Keratinocyte (primary cell): ENCODE data around the gene ANXA4. TPM values are rescaled to one million over a fixed set of nuclear protein-coding genes. Genes with fewer than 3 reads are reported as not detected.
A peak's percentile ranks its signal among the peaks of the same experiment; 100 is the strongest.

Experiments
- DNase-seq: peaks from one replicate; pipeline ENCODE4 v3.0.0-alpha.2; 2011; ENCODE audit warnings: low read depth, missing footprints, low spot score
- FAIRE-seq: peaks from 2 replicates; lab custom pipeline; 2011; peaks lifted over from hg19 to GRCh38; lab: Jason Lieb, UNC
- H2AFZ ChIP-seq: 2 replicates; pipeline ENCODE4 v1.6.0; 2012; ENCODE audit warnings: low read length, control low read depth, inconsistent platforms; ENCODE audit not compliant: control insufficient read depth
- H3K27ac ChIP-seq: 2 replicates; pipeline ENCODE4 v1.5.1; 2011; ENCODE audit warnings: low read length; ENCODE audit not compliant: control insufficient read depth, insufficient read depth
- H3K27me3 ChIP-seq: 3 replicates; pipeline ENCODE4 v1.6.0; 2011; ENCODE audit warnings: low read length; ENCODE audit not compliant: control insufficient read depth, insufficient read depth; ENCODE audit errors: extremely low read depth
- H3K36me3 ChIP-seq, 2 experiments: 2 replicates in 1 of 2; 3 replicates in 1 of 2; pipeline ENCODE4 v1.5.1; 2011; ENCODE audit warnings: low read length in 2 of 2, mild to moderate bottlenecking in 1 of 2; ENCODE audit not compliant: control insufficient read depth in 2 of 2, insufficient read depth in 2 of 2; ENCODE audit errors: extremely low read depth in 1 of 2
- H3K4me1 ChIP-seq: 3 replicates; pipeline ENCODE4 v1.5.1; 2011; ENCODE audit warnings: low read length; ENCODE audit not compliant: control insufficient read depth, insufficient read depth; ENCODE audit errors: extremely low read depth
- H3K4me2 ChIP-seq: 3 replicates; pipeline ENCODE4 v1.6.0; 2011; ENCODE audit warnings: low read depth, low read length; ENCODE audit not compliant: control insufficient read depth, insufficient read depth; ENCODE audit errors: extremely low read depth
- H3K4me3 ChIP-seq, 3 experiments: fragments of 200-600 bp in 1 of 3; sonication (generic) in 1 of 3; 2 replicates in 2 of 3; 3 replicates in 1 of 3; pipeline ENCODE4 v1.5.1; 2011 to 2016; ENCODE audit warnings: low read length in 3 of 3, mild to moderate bottlenecking in 3 of 3, control low read depth in 2 of 3, inconsistent platforms in 1 of 3, low read depth in 1 of 3, mixed read lengths in 1 of 3, mixed run types in 1 of 3, moderate library complexity in 1 of 3; ENCODE audit not compliant: control insufficient read depth in 2 of 3, insufficient read depth in 2 of 3; ENCODE audit errors: extremely low read depth in 1 of 3
- H3K79me2 ChIP-seq: 2 replicates; pipeline ENCODE4 v1.6.0; 2012; ENCODE audit warnings: low read length; ENCODE audit not compliant: control insufficient read depth, insufficient read depth
- H3K9ac ChIP-seq: 3 replicates; pipeline ENCODE4 v1.6.0; 2011; ENCODE audit warnings: low read length; ENCODE audit not compliant: control insufficient read depth, insufficient read depth; ENCODE audit errors: extremely low read depth
- H3K9me1 ChIP-seq: 3 replicates; pipeline ENCODE4 v1.6.0; 2011; ENCODE audit warnings: low read length; ENCODE audit not compliant: control insufficient read depth, insufficient read depth; ENCODE audit errors: extremely low read depth
- H3K9me3 ChIP-seq: 2 replicates; pipeline ENCODE4 v1.5.1; 2012; ENCODE audit warnings: low read depth, low read length; ENCODE audit not compliant: control insufficient read depth
- H4K20me1 ChIP-seq: 3 replicates; pipeline ENCODE4 v1.6.0; 2011; ENCODE audit warnings: low read length; ENCODE audit not compliant: control insufficient read depth, insufficient read depth; ENCODE audit errors: extremely low read depth
- EZH2 ChIP-seq: IDR thresholded peaks from one replicate; pipeline ENCODE4 v1.6.1; 2012; ENCODE audit warnings: inconsistent platforms, mild to moderate bottlenecking, low read length, moderate library complexity
- dilution Hi-C: fragments of 300-500 bp; cut with MboI; formaldehyde crosslinking; loops from one replicate; pipeline ENCODE4 v1.7.0; 2020; ENCODE audit warnings: low sequenced_read_pairs; ENCODE audit not compliant: extremely low pct_ligation_motif_present
- polyA plus RNA-seq, 5 experiments: library from polyadenylated mRNA; depleted of rRNA in 3 of 5; stranded (reverse) in 3 of 5; stranded (forward) in 1 of 5; unstranded in 1 of 5; fragments of >200 nt; gene quantifications; 1 replicate in 1 of 5; 2 replicates in 3 of 5; 3 replicates in 1 of 5; pipeline versions ENCODE4 v1.2.1 to v1.2.3, GENCODE V29; 2011 to 2012; ENCODE audit warnings: missing spikeins in 2 of 5, low read depth in 1 of 5, low replicate concordance in 1 of 5
- TF ChIP-seq, protein P1 (sequence below), 3 experiments: IDR thresholded peaks in 1 of 3; conservative IDR thresholded peaks in 1 of 3; optimal IDR thresholded peaks in 1 of 3; 2 replicates in 2 of 3; 3 replicates in 1 of 3; pipeline versions ENCODE3 to v1.5.1; 2011; ENCODE audit warnings: low read length in 3 of 3, mild to moderate bottlenecking in 3 of 3, moderate library complexity in 2 of 3, control low read depth in 1 of 3, inconsistent platforms in 1 of 3; ENCODE audit not compliant: insufficient read depth in 2 of 3; ENCODE audit errors: extremely low read depth in 1 of 3

Gene ANXA4
- polyA plus RNA-seq, 1 donor (not counting 4 experiments of a cell fraction or from before 2014, with no cell fraction given) = 209 TPM

DNA sequence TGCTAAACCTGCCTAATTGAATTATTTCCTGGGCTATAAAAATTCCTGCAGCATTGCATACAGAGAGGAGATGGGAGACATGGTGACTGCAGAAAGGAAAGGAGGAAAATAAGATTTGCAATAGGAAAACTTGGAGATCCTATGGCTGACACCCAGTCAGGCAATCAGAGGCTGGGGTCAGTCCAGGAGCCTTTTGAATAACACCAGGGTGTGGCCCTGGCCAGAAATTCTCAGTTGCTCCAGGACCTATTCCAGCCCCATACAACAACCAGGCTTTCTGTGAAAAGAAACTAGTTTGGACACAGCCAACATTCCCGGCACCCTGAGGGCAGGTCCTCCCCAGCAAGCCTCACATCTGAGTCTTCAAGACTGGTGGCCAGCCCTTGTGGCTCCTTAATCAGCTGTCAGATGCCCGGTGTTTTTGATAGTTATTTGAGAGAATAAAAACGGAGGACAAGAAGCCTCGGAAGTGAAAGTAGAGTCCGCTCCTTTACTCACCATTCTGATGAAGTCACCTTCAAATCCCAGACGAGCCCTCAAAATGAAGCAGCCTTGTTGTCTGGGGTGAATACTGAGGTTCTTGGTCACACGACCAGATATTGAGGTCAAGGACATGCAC, 56.5 kb downstream of the ANXA4 start:
- dilution Hi-C loops = no loop called here
- Histone ChIP-seq H2AFZ (peak overlapping the region; percentile 28), H3K4me2 (peak overlapping the region; percentile 99), H3K9me1 (peaks cover 4% of the 10 kb centered on the region), H3K4me3 (peak overlapping the region; percentile 9 to 73 (median 62)), H4K20me1 (no peaks in the 10 kb centered on the region), H3K4me1 (peaks cover 25% of the 10 kb centered on the region), H3K9me3 (no peaks in the 10 kb centered on the region), H3K27ac (peak overlapping the region; percentile 92), H3K27me3 (no peaks in the 10 kb centered on the region), H3K36me3 (peaks cover 2 to 5% of the 10 kb centered on the region in 2 experiments), H3K79me2 (no peaks in the 10 kb centered on the region), H3K9ac (peak overlapping the region; percentile 81)
- TF ChIP-seq EZH2 = no peak
- TF ChIP-seq, protein P1, sequence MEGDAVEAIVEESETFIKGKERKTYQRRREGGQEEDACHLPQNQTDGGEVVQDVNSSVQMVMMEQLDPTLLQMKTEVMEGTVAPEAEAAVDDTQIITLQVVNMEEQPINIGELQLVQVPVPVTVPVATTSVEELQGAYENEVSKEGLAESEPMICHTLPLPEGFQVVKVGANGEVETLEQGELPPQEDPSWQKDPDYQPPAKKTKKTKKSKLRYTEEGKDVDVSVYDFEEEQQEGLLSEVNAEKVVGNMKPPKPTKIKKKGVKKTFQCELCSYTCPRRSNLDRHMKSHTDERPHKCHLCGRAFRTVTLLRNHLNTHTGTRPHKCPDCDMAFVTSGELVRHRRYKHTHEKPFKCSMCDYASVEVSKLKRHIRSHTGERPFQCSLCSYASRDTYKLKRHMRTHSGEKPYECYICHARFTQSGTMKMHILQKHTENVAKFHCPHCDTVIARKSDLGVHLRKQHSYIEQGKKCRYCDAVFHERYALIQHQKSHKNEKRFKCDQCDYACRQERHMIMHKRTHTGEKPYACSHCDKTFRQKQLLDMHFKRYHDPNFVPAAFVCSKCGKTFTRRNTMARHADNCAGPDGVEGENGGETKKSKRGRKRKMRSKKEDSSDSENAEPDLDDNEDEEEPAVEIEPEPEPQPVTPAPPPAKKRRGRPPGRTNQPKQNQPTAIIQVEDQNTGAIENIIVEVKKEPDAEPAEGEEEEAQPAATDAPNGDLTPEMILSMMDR (optimal IDR thresholded peaks at IDR 0.05 in 1 of 3, IDR thresholded peaks at IDR 0.05 in 1 of 3, conservative IDR thresholded peaks at IDR 0.05 in 1 of 3; ENCODE audit: extremely low read depth in 1 of 3, insufficient read depth in 2 of 3, low read length in 3 of 3) = no peak
- FAIRE-seq (no peak), DNase-seq (peak; percentile 13)

DNA sequence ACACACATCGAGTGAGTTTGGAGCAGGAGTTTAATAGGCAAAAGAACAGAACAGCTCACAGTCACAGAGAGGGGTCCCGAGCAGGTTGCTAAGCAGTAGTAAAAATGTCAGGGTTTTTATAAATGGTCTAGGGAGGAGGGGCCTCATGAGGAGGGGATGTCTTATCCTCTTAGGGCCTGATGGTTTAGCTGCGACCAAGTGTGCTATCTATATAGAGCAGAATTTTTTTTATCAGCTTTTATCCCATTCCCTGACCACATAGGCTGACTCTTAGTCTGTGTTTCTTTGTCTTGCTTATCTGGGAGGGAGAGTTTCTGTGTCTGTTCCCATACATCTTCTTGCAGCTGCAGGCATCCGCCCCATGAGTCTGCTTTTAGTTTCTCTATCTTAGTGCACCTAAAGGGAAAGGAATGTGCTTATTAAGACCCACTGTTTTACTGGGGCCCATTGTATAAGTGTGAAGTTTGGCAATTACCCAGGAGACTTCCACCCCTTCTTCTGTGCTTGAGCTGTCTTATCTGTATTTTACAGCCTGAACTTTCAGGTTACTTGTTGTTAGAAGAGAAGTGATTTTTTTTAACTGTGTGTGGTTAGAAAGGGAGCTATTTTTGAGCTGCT, 57.1 kb downstream of the ANXA4 start:
- Histone ChIP-seq H3K9me3 (no peaks in the 10 kb centered on the region), H3K27me3 (no peaks in the 10 kb centered on the region), H2AFZ (peak overlapping the region; percentile 28), H3K9me1 (peaks cover 4% of the 10 kb centered on the region), H3K27ac (peak overlapping the region; percentile 92), H4K20me1 (no peaks in the 10 kb centered on the region), H3K9ac (peak overlapping the region; percentile 81), H3K79me2 (no peaks in the 10 kb centered on the region), H3K4me1 (peaks cover 25% of the 10 kb centered on the region), H3K4me2 (peak overlapping the region; percentile 99), H3K4me3 (peak overlapping the region; percentile 9 to 73 (median 62)), H3K36me3 (peaks cover 2 to 5% of the 10 kb centered on the region in 2 experiments)
- DNase-seq (peak; percentile 28), FAIRE-seq (peak; percentile 68)
- dilution Hi-C loops = no loop called here
- TF ChIP-seq EZH2 = no peak
- TF ChIP-seq, protein P1 (optimal IDR thresholded peaks at IDR 0.05 in 1 of 3, IDR thresholded peaks at IDR 0.05 in 1 of 3, conservative IDR thresholded peaks at IDR 0.05 in 1 of 3; ENCODE audit: extremely low read depth in 1 of 3, insufficient read depth in 2 of 3, low read length in 3 of 3) = no peak
